IMR-90 (cell line): ENCODE results near the gene MGME1.
"Not testable (repeated sequence)": the region's sequence is repeated elsewhere in the genome, so short reads cannot be mapped to it uniquely, and the experiment has no call there.

ENCODE experiments used
- BHLHE40 ChIP-seq: fragments of 150-350 bp; IDR thresholded peaks from 2 replicates; pipeline ENCODE4 v1.6.1; 2016; ENCODE audit warnings: mild to moderate bottlenecking, low read depth, low read length
- CEBPB ChIP-seq: IDR thresholded peaks from 2 replicates; pipeline ENCODE4 v1.6.1; 2012; ENCODE audit warnings: low read depth, low read length, improper control_type of control experiment
- CHD1 ChIP-seq: IDR thresholded peaks from 2 replicates; pipeline ENCODE4 v1.6.1; 2012; ENCODE audit warnings: low read depth, low read length, improper control_type of control experiment
- FOS ChIP-seq: fragments of 150-350 bp; IDR thresholded peaks from 2 replicates; pipeline ENCODE4 v1.6.1; 2016; ENCODE audit warnings: low read depth, low read length
- MAFK ChIP-seq: IDR thresholded peaks from 2 replicates; pipeline ENCODE4 v1.6.1; 2012; ENCODE audit warnings: low read depth, low read length, improper control_type of control experiment
- MAZ ChIP-seq: IDR thresholded peaks from 2 replicates; pipeline ENCODE4 v1.6.1; 2012; ENCODE audit warnings: low read depth, mild to moderate bottlenecking, low read length, improper control_type of control experiment, moderate library complexity, borderline replicate concordance
- POLR2A ChIP-seq: IDR thresholded peaks from 2 replicates; pipeline ENCODE4 v1.6.1; 2012; ENCODE audit warnings: mild to moderate bottlenecking, low read depth, low read length
- RAD21 ChIP-seq: IDR thresholded peaks from 2 replicates; pipeline ENCODE4 v1.6.1; 2012; ENCODE audit warnings: low read length, improper control_type of control experiment
- RCOR1 ChIP-seq: IDR thresholded peaks from 2 replicates; pipeline ENCODE4 v1.6.1; 2012; ENCODE audit warnings: mild to moderate bottlenecking, low read length, improper control_type of control experiment; ENCODE audit not compliant: insufficient replicate concordance
- RFX5 ChIP-seq: IDR thresholded peaks from 2 replicates; pipeline ENCODE4 v1.8.0; 2012; ENCODE audit warnings: low read depth, mild to moderate bottlenecking, low read length, moderate library complexity
- SMC3 ChIP-seq: fragments of 150-350 bp; IDR thresholded peaks from 2 replicates; pipeline ENCODE4 v1.6.1; 2016; ENCODE audit warnings: low read depth, mild to moderate bottlenecking, antibody characterized with exemption, low read length, moderate library complexity
- TF ChIP-seq, protein P1 (sequence below): conservative IDR thresholded peaks from 2 replicates; pipeline ENCODE4 v1.5.1; 2012; ENCODE audit warnings: mild to moderate bottlenecking, low read depth, low read length, improper control_type of control experiment
- TF ChIP-seq, protein P2 (sequence below): fragments of 150-350 bp; IDR thresholded peaks from 2 replicates; pipeline ENCODE4 v1.6.1; 2016; ENCODE audit warnings: low read depth, mild to moderate bottlenecking, low read length, moderate library complexity, borderline replicate concordance

DNA sequence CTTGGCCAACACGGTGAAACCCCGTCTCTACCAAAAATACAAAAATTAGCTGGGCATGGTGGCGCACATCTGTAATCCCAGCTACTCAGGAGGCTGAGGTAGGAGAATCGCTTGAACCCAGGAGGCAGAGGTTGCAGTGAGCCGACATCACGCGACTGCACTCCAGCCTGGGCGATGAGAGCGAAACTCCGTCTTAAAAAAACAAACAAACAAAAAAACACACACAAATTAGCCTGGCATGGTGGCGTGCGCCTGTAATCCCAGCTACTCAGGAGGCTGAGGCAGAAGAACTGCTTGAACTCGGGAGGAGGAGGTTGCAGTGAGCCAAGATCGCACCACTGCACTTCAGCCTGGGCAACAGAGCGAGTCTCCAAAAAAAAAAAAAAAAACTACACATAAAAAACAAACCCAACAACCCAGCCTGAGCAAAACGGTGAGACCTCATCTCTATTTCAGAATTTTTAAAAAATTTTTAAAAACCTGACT, 8.4 kb upstream of the MGME1 start:
- TF ChIP-seq POLR2A, MAZ, SMC3, RCOR1, RAD21, CEBPB, CHD1, MAFK, BHLHE40, RFX5, FOS: not testable (repeated sequence)
- TF ChIP-seq, protein P1, sequence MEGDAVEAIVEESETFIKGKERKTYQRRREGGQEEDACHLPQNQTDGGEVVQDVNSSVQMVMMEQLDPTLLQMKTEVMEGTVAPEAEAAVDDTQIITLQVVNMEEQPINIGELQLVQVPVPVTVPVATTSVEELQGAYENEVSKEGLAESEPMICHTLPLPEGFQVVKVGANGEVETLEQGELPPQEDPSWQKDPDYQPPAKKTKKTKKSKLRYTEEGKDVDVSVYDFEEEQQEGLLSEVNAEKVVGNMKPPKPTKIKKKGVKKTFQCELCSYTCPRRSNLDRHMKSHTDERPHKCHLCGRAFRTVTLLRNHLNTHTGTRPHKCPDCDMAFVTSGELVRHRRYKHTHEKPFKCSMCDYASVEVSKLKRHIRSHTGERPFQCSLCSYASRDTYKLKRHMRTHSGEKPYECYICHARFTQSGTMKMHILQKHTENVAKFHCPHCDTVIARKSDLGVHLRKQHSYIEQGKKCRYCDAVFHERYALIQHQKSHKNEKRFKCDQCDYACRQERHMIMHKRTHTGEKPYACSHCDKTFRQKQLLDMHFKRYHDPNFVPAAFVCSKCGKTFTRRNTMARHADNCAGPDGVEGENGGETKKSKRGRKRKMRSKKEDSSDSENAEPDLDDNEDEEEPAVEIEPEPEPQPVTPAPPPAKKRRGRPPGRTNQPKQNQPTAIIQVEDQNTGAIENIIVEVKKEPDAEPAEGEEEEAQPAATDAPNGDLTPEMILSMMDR: not testable (repeated sequence)
- TF ChIP-seq, protein P2, sequence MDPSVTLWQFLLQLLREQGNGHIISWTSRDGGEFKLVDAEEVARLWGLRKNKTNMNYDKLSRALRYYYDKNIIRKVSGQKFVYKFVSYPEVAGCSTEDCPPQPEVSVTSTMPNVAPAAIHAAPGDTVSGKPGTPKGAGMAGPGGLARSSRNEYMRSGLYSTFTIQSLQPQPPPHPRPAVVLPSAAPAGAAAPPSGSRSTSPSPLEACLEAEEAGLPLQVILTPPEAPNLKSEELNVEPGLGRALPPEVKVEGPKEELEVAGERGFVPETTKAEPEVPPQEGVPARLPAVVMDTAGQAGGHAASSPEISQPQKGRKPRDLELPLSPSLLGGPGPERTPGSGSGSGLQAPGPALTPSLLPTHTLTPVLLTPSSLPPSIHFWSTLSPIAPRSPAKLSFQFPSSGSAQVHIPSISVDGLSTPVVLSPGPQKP: not testable (repeated sequence)
